Transverse colon (tissue), 4 donors: Measurements from ENCODE around the gene OTOG. TPM values are rescaled to one million over a fixed set of nuclear protein-coding genes. Genes with fewer than 3 reads are reported as not detected.
A peak's percentile ranks its signal among the peaks of the same experiment; 100 is the strongest.

Experiments
- DNase-seq: peaks from one replicate; pipeline ENCODE4 v3.0.0-alpha.2; 2019
- H3K27ac ChIP-seq, 4 donors: fragments of 200-600 bp; sonication (generic); 2 replicates each; pipeline ENCODE4 v1.5.1; 2016 to 2018; ENCODE audit warnings: inconsistent platforms in 4 of 4
- H3K27me3 ChIP-seq: fragments of 200-600 bp; sonication (generic); 2 replicates; pipeline ENCODE4 v1.5.1; 2017; ENCODE audit warnings: inconsistent platforms
- H3K36me3 ChIP-seq, 4 donors: fragments of 200-600 bp; sonication (generic); 2 replicates each; pipeline ENCODE4 v1.5.1; 2017 to 2019; ENCODE audit warnings: inconsistent platforms in 4 of 4
- H3K4me1 ChIP-seq, 4 donors: fragments of 200-600 bp; sonication (generic); 2 replicates each; pipeline ENCODE4 v1.5.1; 2017 to 2020; ENCODE audit warnings: inconsistent platforms in 4 of 4
- H3K4me3 ChIP-seq, 4 donors: fragments of 200-600 bp; sonication (generic); 1 replicate in 1 of 4; 2 replicates in 3 of 4; pipeline versions ENCODE4 v1.5.1 to v1.6.1; 2017 to 2019; ENCODE audit warnings: inconsistent platforms in 4 of 4
- H3K9me3 ChIP-seq, 2 donors: fragments of 200-600 bp; sonication (generic); 2 replicates each; pipeline ENCODE4 v1.5.1; 2017 to 2019; ENCODE audit warnings: inconsistent platforms in 2 of 2
- CTCF ChIP-seq, 5 experiments: fragments of 200-600 bp in 3 of 5; fragments of 450-650 bp in 2 of 5; sonication (generic) in 3 of 5; IDR thresholded peaks; 1 replicate in 2 of 5; 2 replicates in 3 of 5; pipeline ENCODE4 v1.5.1; 2016 to 2017; ENCODE audit warnings: antibody characterized with exemption in 5 of 5, inconsistent platforms in 3 of 5, mild to moderate bottlenecking in 2 of 5, moderate library complexity in 1 of 5
- EP300 ChIP-seq: sonication (generic); formaldehyde crosslinking; IDR thresholded peaks from one replicate; pipeline ENCODE4 v1.6.1; 2017; ENCODE audit warnings: antibody characterized with exemption, low read depth
- POLR2A ChIP-seq: fragments of 450-650 bp; IDR thresholded peaks from one replicate; pipeline ENCODE4 v1.6.1; 2016; ENCODE audit warnings: antibody characterized with exemption, mild to moderate bottlenecking, moderate library complexity
- POLR2AphosphoS5 ChIP-seq, 3 donors: sonication (generic); formaldehyde crosslinking; IDR thresholded peaks; one replicate each; pipeline ENCODE4 v1.6.1; 2016; ENCODE audit warnings: antibody characterized with exemption in 3 of 3
- WGBS, 2 donors: methylation state at CpG; one replicate each; pipeline ENCODE4 v1.1.5; 2018; ENCODE audit warnings: low coverage in 1 of 2; 5-methylcytosine and 5-hydroxymethylcytosine counted together
- in situ Hi-C, 4 donors: fragments of 200-750 bp; cut with MboI; loops; one replicate each; pipeline versions ENCODE4 v1.15.0 to v1.15.1; 2017; ENCODE audit warnings: low sequenced_read_pairs in 3 of 4, low pct_ligation_motif_present in 1 of 4, low pct_unique_long_range_greater_than_20kb in 1 of 4
- intact Hi-C: fragments of 100-400 bp; cut with DNase I; formaldehyde crosslinking; loops from one replicate; pipeline ENCODE4 v1.15.1; 2023; ENCODE audit warnings: low total_unique reads
- total RNA-seq, 4 donors: library from RNA; depleted of rRNA; stranded (reverse); fragments of >200 nt; gene quantifications; one replicate each; pipeline ENCODE4 v1.1.0, GENCODE V29; 2016

The OTOG gene
- total RNA-seq, 4 donors from 2014 or later, result not detected

- WGBS, 2 donors, result 68 to 77% methylated on average over 6 to 10 of the region's 10 CpGs
- Histone ChIP-seq H3K27ac (no peak overlapping the region), H3K27me3 (no peaks in the 10 kb centered on the region), H3K9me3 (no peaks in the 10 kb centered on the region), H3K4me1 (peaks cover 0 to 15% (median 7%) of the 10 kb centered on the region in 4 donors), H3K4me3 (no peak overlapping the region), H3K36me3 (no peaks in the 10 kb centered on the region)
- in situ Hi-C loops (loop anchor here in 1 of 4 donors (10.0 kb wide), 1 partner anchor 295 kb away; no protein-coding TSS in a partner anchor), intact Hi-C loops (no loop called here)
- no peak for DNase-seq
- no peak for TF ChIP-seq EP300
- no peak for TF ChIP-seq POLR2A
- no peak for TF ChIP-seq POLR2AphosphoS5 (IDR thresholded peaks at IDR 0.05)
- TF ChIP-seq CTCF (IDR thresholded peaks at IDR 0.05), result no peak
Observed at GRCh38 chr11:17529844-17530185, 17.2 kb upstream of the OTOG start.

GRCh38 chr11:17531071-17531600 is 15.9 kb upstream of the OTOG start:
- H3K27me3 ChIP-seq, result no peaks in the 10 kb centered on the region
- in situ Hi-C loops, result no loop called here
- no peaks in the 10 kb centered on the region for H3K36me3 ChIP-seq
- intact Hi-C loops, result no loop called here
- WGBS, 2 donors, result 74% methylated on average over 20 of the region's 22 CpGs; no CpG with 5 or more reads in 1 of the 2 donors
- peak overlapping the region in 1 of 4 donors; percentile 36 for H3K27ac ChIP-seq
- no peak for DNase-seq
- TF ChIP-seq POLR2A, result no peak
- no peak for TF ChIP-seq CTCF (IDR thresholded peaks at IDR 0.05)
- TF ChIP-seq EP300, result no peak
- no peak for TF ChIP-seq POLR2AphosphoS5 (IDR thresholded peaks at IDR 0.05)
- no peaks in the 10 kb centered on the region for H3K9me3 ChIP-seq
- H3K4me3 ChIP-seq, result no peak overlapping the region
- peaks cover 0 to 15% (median 7%) of the 10 kb centered on the region in 4 donors for H3K4me1 ChIP-seq

- in situ Hi-C loops (no loop called here), intact Hi-C loops (no loop called here)
- Histone ChIP-seq H3K9me3 (no peaks in the 10 kb centered on the region), H3K27ac (peak overlapping the region in 1 of 4 donors; percentile 36), H3K4me3 (no peak overlapping the region), H3K4me1 (peaks cover 0 to 15% (median 7%) of the 10 kb centered on the region in 4 donors), H3K36me3 (no peaks in the 10 kb centered on the region), H3K27me3 (no peaks in the 10 kb centered on the region)
- WGBS, 2 donors, result 39 to 56% methylated on average over 4 to 6 of the region's 6 CpGs
- DNase-seq, result peak; percentile 31
- no peak for TF ChIP-seq EP300
- TF ChIP-seq POLR2AphosphoS5 (IDR thresholded peaks at IDR 0.05), result no peak
Observed at GRCh38 chr11:17531636-17532113, 15.4 kb upstream of the OTOG start.

GRCh38 chr11:17532784-17533183 is 14.3 kb upstream of the OTOG start:
- no peak overlapping the region for H3K4me3 ChIP-seq
- DNase-seq, result no peak
- in situ Hi-C loops (no loop called here), intact Hi-C loops (no loop called here)
- WGBS, 2 donors, result 56 to 100% methylated on average over 1 to 2 of the region's 2 CpGs
- H3K36me3 ChIP-seq, result no peaks in the 10 kb centered on the region
- no peak for TF ChIP-seq CTCF (IDR thresholded peaks at IDR 0.05)
- TF ChIP-seq POLR2A, result no peak
- TF ChIP-seq EP300, result no peak
- no peak for TF ChIP-seq POLR2AphosphoS5 (IDR thresholded peaks at IDR 0.05)
- H3K9me3 ChIP-seq, result no peaks in the 10 kb centered on the region
- no peak overlapping the region for H3K27ac ChIP-seq
- no peaks in the 10 kb centered on the region for H3K27me3 ChIP-seq
- peaks cover 0 to 15% (median 7%) of the 10 kb centered on the region in 4 donors for H3K4me1 ChIP-seq
